Fibroblast of villous mesenchyme (primary cell): ENCODE data around the gene CISD2. TPM values are rescaled to one million over a fixed set of nuclear protein-coding genes. Genes with fewer than 3 reads are reported as not detected.
"Not testable (repeated sequence)": the region's sequence is repeated elsewhere in the genome, so short reads cannot be mapped to it uniquely, and the experiment has no call there.

Source experiments
- DNase-seq: peaks from one replicate; pipeline ENCODE4 v3.0.0-alpha.2; 2010; ENCODE audit warnings: low read depth
- H3K4me3 ChIP-seq: 2 replicates; pipeline ENCODE4 v1.5.1; 2011; ENCODE audit warnings: low read depth, mild to moderate bottlenecking, low read length
- CTCF ChIP-seq: IDR thresholded peaks from 2 replicates; pipeline ENCODE4 v1.5.1; 2012; ENCODE audit warnings: low read depth, mild to moderate bottlenecking, low read length; ENCODE audit not compliant: insufficient read depth
- total RNA-seq: library from RNA; depleted of rRNA; stranded (reverse); fragments of >200 nt; gene quantifications from 2 replicates; pipeline ENCODE4 v1.2.3, GENCODE V29; 2012

The CISD2 gene
- total RNA-seq, 1 donor: 36.3 TPM

GRCh38 chr4:102849579-102850104, 19.1 kb upstream of the CISD2 start:
- no peak for DNase-seq
- no peak for TF ChIP-seq CTCF
- no peak overlapping the region for H3K4me3 ChIP-seq

GRCh38 chr4:102850370-102850769, 18.4 kb upstream of the CISD2 start:
- H3K4me3 ChIP-seq: no peak overlapping the region
- no peak for TF ChIP-seq CTCF
- DNase-seq: no peak

GRCh38 chr4:102858828-102859464, 9.8 kb upstream of the CISD2 start:
- H3K4me3 ChIP-seq: no peak overlapping the region
- no peak for DNase-seq
- no peak for TF ChIP-seq CTCF

- H3K4me3 ChIP-seq: no peak overlapping the region
- no peak for DNase-seq
- TF ChIP-seq CTCF: no peak
Measured at GRCh38 chr4:102860611-102861324, 8.0 kb upstream of the CISD2 start.

GRCh38 chr4:102862016-102862415, 6.8 kb upstream of the CISD2 start:
- DNase-seq: no peak
- no peak for TF ChIP-seq CTCF
- no peak overlapping the region for H3K4me3 ChIP-seq

- no peak for DNase-seq
- no peak for TF ChIP-seq CTCF
- H3K4me3 ChIP-seq: no peak overlapping the region
Measured at GRCh38 chr4:102862747-102863146, 6.0 kb upstream of the CISD2 start.

- not testable (repeated sequence) for DNase-seq, H3K4me3 ChIP-seq
Measured at GRCh38 chr4:102865327-102865726, 3.5 kb upstream of the CISD2 start.
